ENCODE results near the gene TMEM204.

GRCh38 chr16:1548727-1549126, 15.3 kb downstream of the TMEM204 start:
- no peak for TF ChIP-seq TAF1 (IDR thresholded peaks at IDR 0.05; ENCODE audit: borderline replicate concordance, low read depth, low read length)
- TF ChIP-seq POLR2AphosphoS5 (IDR thresholded peaks at IDR 0.05; ENCODE audit: low read depth, low read length) = no peak
- no peak for TF ChIP-seq POLR2A (IDR thresholded peaks at IDR 0.05; ENCODE audit: low read depth, low read length)
